WERI-Rb-1 (cell line): Measurements from ENCODE around the gene WWOX.

Experiments used
- DNase-seq: peaks from one replicate; pipeline ENCODE4 v3.0.0-alpha.2; 2020
- H3K27ac ChIP-seq: fragments of 250-450 bp; sonication (Bioruptor Pico); 2 replicates; pipeline ENCODE4 v1.5.1; 2020; ENCODE audit warnings: mild to moderate bottlenecking, moderate library complexity
- H3K27me3 ChIP-seq: fragments of 250-450 bp; sonication (Bioruptor Pico); 2 replicates; pipeline ENCODE4 v1.5.1; 2021; ENCODE audit warnings: mild to moderate bottlenecking, low read depth, moderate library complexity; ENCODE audit not compliant: insufficient read depth, severe bottlenecking
- H3K36me3 ChIP-seq: fragments of 250-450 bp; sonication (Bioruptor Pico); 2 replicates; pipeline ENCODE4 v1.5.1; 2020; ENCODE audit warnings: mild to moderate bottlenecking, moderate library complexity
- H3K4me3 ChIP-seq: 2 replicates; pipeline ENCODE4 v1.5.1; 2011; ENCODE audit warnings: low read depth, mild to moderate bottlenecking, control low read depth, low read length
- H3K9me3 ChIP-seq: fragments of 250-450 bp; sonication (Bioruptor Pico); 2 replicates; pipeline ENCODE4 v1.5.1; 2021; ENCODE audit warnings: mild to moderate bottlenecking, moderate library complexity; ENCODE audit not compliant: severe bottlenecking
- CTCF ChIP-seq: IDR thresholded peaks from 2 replicates; pipeline ENCODE4 v1.5.1; 2011; ENCODE audit warnings: low read depth, mild to moderate bottlenecking, control low read depth, inconsistent platforms, low read length

The WWOX gene

GRCh38 chr16:78206623-78207223 lies 107.3 kb downstream of the WWOX start:
- H3K4me3 ChIP-seq: no peak overlapping the region
- no peak overlapping the region for H3K27ac ChIP-seq
- H3K27me3 ChIP-seq: no peaks in the 10 kb centered on the region
- DNase-seq: no peak
- H3K36me3 ChIP-seq: no peaks in the 10 kb centered on the region
- TF ChIP-seq CTCF: no peak
- H3K9me3 ChIP-seq: no peaks in the 10 kb centered on the region

GRCh38 chr16:78209951-78210661 lies 110.7 kb downstream of the WWOX start:
- no peaks in the 10 kb centered on the region for H3K9me3 ChIP-seq
- H3K36me3 ChIP-seq: no peaks in the 10 kb centered on the region
- no peak for DNase-seq
- no peak overlapping the region for H3K27ac ChIP-seq
- no peak overlapping the region for H3K4me3 ChIP-seq
- no peaks in the 10 kb centered on the region for H3K27me3 ChIP-seq
- TF ChIP-seq CTCF: no peak

- DNase-seq: no peak
- Histone ChIP-seq H3K27ac (no peak overlapping the region), H3K4me3 (no peak overlapping the region), H3K36me3 (no peaks in the 10 kb centered on the region), H3K9me3 (no peaks in the 10 kb centered on the region), H3K27me3 (no peaks in the 10 kb centered on the region)
- no peak for TF ChIP-seq CTCF
These were observed 111.7 kb downstream of the WWOX start for GRCh38 chr16:78211020-78211599.

- no peak for DNase-seq
- H3K27me3 ChIP-seq: no peaks in the 10 kb centered on the region
- TF ChIP-seq CTCF: no peak
- H3K9me3 ChIP-seq: no peaks in the 10 kb centered on the region
- no peak overlapping the region for H3K4me3 ChIP-seq
- H3K36me3 ChIP-seq: no peaks in the 10 kb centered on the region
- no peak overlapping the region for H3K27ac ChIP-seq
These were observed 112.5 kb downstream of the WWOX start for GRCh38 chr16:78211946-78212345.

GRCh38 chr16:78212674-78213073 lies 113.2 kb downstream of the WWOX start:
- H3K27ac ChIP-seq: no peak overlapping the region
- no peaks in the 10 kb centered on the region for H3K36me3 ChIP-seq
- H3K4me3 ChIP-seq: no peak overlapping the region
- no peaks in the 10 kb centered on the region for H3K9me3 ChIP-seq
- no peak for DNase-seq
- no peak for TF ChIP-seq CTCF
- H3K27me3 ChIP-seq: no peaks in the 10 kb centered on the region
